Measurements from ENCODE around the gene PLA2G2C.

Gene PLA2G2C

DNA sequence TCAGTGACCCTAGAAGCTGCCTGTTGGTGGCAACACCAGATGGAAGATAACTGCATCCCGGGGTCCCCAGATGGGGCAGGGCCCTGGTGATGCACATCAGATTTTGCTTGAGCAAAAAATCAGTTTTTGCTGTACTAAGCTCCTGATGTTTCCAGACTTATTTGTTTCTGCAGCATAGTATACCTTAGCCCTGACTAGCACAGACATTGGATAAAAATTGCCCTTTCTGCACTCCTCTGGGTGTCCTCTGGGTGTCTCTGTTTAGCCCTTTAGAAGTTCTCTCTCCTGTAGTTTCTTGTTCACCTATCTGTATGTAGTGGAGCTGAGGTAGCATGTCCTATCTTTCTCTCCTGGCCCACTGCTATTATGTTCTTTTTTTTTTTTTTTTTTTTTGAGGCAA is 30.3 kb upstream of the PLA2G2C start:
- CTCF ChIA-PET = interaction anchor here (0.5 to 5.9 kb wide), 15 partner anchors 8 to 413 kb away, joined by 3 to 41 read pairs (median 4); no protein-coding TSS in a partner anchor
- H3K4me1 ChIP-seq (ENCODE audit: control insufficient read depth, insufficient read depth, low read length) = no peaks in the 10 kb centered on the region
- no peaks in the 10 kb centered on the region for H3K9me3 ChIP-seq (ENCODE audit: control insufficient read depth, insufficient read depth, low read depth, low read length)
- no peaks in the 10 kb centered on the region for H3K36me3 ChIP-seq (ENCODE audit: control insufficient read depth in 2 of 2, insufficient read depth in 1 of 2, low read length in 2 of 2)
- POLR2A ChIA-PET = no interaction called here
- TF ChIP-seq ZNF121 (tag by site-specific recombination; IDR thresholded peaks at IDR 0.05) (no peak), KLF1 (tag by site-specific recombination; IDR thresholded peaks at IDR 0.05) (no peak), TCF7L2 (IDR thresholded peaks at IDR 0.05; ENCODE audit: borderline replicate concordance, low read depth, low read length) (no peak), ZIC2 (tag by site-specific recombination; IDR thresholded peaks at IDR 0.05) (no peak), ZNF610 (tag by site-specific recombination; IDR thresholded peaks at IDR 0.05; ENCODE audit: borderline replicate concordance) (no peak), ZNF768 (tag by site-specific recombination; IDR thresholded peaks at IDR 0.05) (no peak), KLF9 (tag by site-specific recombination; IDR thresholded peaks at IDR 0.05; ENCODE audit: low read depth) (no peak), ZNF571 (tag by site-specific recombination; IDR thresholded peaks at IDR 0.05) (no peak), SETDB1 (IDR thresholded peaks at IDR 0.05; ENCODE audit: insufficient read length, low read length) (peak; percentile 50), ZFP69B (tag by site-specific recombination; IDR thresholded peaks at IDR 0.05) (no peak), ZNF626 (tag by site-specific recombination; IDR thresholded peaks at IDR 0.05) (no peak), ZNF658 (tag by site-specific recombination; IDR thresholded peaks at IDR 0.05) (no peak), ZNF843 (tag by site-specific recombination; IDR thresholded peaks at IDR 0.05) (no peak), ZNF654 (tag by site-specific recombination; IDR thresholded peaks at IDR 0.05; ENCODE audit: low read depth) (0 out of 2 replicates have a peak, but pooled peaks have one; percentile 19), ZNF404 (tag by site-specific recombination; IDR thresholded peaks at IDR 0.05) (no peak), TRIM28 (IDR thresholded peaks at IDR 0.05; ENCODE audit: borderline replicate concordance, low read length) (peak; percentile 68; the same call in 1 of the 2 replicates), ZNF426 (tag by site-specific recombination; IDR thresholded peaks at IDR 0.05) (no peak), ZNF132 (tag by site-specific recombination; IDR thresholded peaks at IDR 0.05; ENCODE audit: borderline replicate concordance) (no peak), IKZF3 (tag by site-specific recombination; IDR thresholded peaks at IDR 0.05) (no peak), ZNF311 (tag by site-specific recombination; IDR thresholded peaks at IDR 0.05; ENCODE audit: borderline replicate concordance) (no peak), ZNF521 (tag by site-specific recombination; IDR thresholded peaks at IDR 0.05) (no peak), ZNF837 (tag by site-specific recombination; IDR thresholded peaks at IDR 0.05) (no peak)
- TF ChIP-seq, protein P1, sequence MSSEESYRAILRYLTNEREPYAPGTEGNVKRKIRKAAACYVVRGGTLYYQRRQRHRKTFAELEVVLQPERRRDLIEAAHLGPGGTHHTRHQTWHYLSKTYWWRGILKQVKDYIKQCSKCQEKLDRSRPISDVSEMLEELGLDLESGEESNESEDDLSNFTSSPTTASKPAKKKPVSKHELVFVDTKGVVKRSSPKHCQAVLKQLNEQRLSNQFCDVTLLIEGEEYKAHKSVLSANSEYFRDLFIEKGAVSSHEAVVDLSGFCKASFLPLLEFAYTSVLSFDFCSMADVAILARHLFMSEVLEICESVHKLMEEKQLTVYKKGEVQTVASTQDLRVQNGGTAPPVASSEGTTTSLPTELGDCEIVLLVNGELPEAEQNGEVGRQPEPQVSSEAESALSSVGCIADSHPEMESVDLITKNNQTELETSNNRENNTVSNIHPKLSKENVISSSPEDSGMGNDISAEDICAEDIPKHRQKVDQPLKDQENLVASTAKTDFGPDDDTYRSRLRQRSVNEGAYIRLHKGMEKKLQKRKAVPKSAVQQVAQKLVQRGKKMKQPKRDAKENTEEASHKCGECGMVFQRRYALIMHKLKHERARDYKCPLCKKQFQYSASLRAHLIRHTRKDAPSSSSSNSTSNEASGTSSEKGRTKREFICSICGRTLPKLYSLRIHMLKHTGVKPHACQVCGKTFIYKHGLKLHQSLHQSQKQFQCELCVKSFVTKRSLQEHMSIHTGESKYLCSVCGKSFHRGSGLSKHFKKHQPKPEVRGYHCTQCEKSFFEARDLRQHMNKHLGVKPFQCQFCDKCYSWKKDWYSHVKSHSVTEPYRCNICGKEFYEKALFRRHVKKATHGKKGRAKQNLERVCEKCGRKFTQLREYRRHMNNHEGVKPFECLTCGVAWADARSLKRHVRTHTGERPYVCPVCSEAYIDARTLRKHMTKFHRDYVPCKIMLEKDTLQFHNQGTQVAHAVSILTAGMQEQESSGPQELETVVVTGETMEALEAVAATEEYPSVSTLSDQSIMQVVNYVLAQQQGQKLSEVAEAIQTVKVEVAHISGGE (tag by site-specific recombination; conservative IDR thresholded peaks at IDR 0.05; ENCODE audit: low read depth) = no peak
- TF ChIP-seq, protein P2, sequence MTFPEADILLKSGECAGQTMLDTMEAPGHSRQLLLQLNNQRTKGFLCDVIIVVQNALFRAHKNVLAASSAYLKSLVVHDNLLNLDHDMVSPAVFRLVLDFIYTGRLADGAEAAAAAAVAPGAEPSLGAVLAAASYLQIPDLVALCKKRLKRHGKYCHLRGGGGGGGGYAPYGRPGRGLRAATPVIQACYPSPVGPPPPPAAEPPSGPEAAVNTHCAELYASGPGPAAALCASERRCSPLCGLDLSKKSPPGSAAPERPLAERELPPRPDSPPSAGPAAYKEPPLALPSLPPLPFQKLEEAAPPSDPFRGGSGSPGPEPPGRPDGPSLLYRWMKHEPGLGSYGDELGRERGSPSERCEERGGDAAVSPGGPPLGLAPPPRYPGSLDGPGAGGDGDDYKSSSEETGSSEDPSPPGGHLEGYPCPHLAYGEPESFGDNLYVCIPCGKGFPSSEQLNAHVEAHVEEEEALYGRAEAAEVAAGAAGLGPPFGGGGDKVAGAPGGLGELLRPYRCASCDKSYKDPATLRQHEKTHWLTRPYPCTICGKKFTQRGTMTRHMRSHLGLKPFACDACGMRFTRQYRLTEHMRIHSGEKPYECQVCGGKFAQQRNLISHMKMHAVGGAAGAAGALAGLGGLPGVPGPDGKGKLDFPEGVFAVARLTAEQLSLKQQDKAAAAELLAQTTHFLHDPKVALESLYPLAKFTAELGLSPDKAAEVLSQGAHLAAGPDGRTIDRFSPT (tag by site-specific recombination; IDR thresholded peaks at IDR 0.05) = no peak
- TF ChIP-seq, protein P3, sequence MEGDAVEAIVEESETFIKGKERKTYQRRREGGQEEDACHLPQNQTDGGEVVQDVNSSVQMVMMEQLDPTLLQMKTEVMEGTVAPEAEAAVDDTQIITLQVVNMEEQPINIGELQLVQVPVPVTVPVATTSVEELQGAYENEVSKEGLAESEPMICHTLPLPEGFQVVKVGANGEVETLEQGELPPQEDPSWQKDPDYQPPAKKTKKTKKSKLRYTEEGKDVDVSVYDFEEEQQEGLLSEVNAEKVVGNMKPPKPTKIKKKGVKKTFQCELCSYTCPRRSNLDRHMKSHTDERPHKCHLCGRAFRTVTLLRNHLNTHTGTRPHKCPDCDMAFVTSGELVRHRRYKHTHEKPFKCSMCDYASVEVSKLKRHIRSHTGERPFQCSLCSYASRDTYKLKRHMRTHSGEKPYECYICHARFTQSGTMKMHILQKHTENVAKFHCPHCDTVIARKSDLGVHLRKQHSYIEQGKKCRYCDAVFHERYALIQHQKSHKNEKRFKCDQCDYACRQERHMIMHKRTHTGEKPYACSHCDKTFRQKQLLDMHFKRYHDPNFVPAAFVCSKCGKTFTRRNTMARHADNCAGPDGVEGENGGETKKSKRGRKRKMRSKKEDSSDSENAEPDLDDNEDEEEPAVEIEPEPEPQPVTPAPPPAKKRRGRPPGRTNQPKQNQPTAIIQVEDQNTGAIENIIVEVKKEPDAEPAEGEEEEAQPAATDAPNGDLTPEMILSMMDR (tag by site-specific recombination; IDR thresholded peaks at IDR 0.05) = 0 out of 2 replicates have a peak, but pooled peaks have one; percentile 17
- TF ChIP-seq, protein P4, sequence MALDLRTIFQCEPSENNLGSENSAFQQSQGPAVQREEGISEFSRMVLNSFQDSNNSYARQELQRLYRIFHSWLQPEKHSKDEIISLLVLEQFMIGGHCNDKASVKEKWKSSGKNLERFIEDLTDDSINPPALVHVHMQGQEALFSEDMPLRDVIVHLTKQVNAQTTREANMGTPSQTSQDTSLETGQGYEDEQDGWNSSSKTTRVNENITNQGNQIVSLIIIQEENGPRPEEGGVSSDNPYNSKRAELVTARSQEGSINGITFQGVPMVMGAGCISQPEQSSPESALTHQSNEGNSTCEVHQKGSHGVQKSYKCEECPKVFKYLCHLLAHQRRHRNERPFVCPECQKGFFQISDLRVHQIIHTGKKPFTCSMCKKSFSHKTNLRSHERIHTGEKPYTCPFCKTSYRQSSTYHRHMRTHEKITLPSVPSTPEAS (tag by site-specific recombination; IDR thresholded peaks at IDR 0.05) = no peak
- H3K4me3 ChIP-seq (ENCODE audit: low read depth, low read length) = no peak overlapping the region
- no peak overlapping the region for H3K27ac ChIP-seq (ENCODE audit: extremely low read depth, low read depth, low read length)

All from HEK293 (cell line).